WTC11 (cell line): ENCODE data around the gene MND1.

Experiments used
- ARID4B ChIP-seq: sonication (generic); formaldehyde crosslinking; IDR thresholded peaks from 2 replicates; pipeline ENCODE4 v1.8.0; 2023; ENCODE audit warnings: missing genetic modification reagents, mild to moderate bottlenecking, borderline replicate concordance
- CTCF ChIP-seq: fragments of 200-600 bp; IDR thresholded peaks from 2 replicates; pipeline ENCODE4 v1.8.0; 2022; ENCODE audit warnings: antibody characterized with exemption
- E2F1 ChIP-seq: sonication (generic); formaldehyde crosslinking; IDR thresholded peaks from 2 replicates; pipeline ENCODE4 v1.8.0; 2022; ENCODE audit warnings: mild to moderate bottlenecking, missing genetic modification reagents
- USF2 ChIP-seq: sonication (generic); formaldehyde crosslinking; IDR thresholded peaks from 2 replicates; pipeline ENCODE4 v1.8.1; 2023; ENCODE audit warnings: mild to moderate bottlenecking, missing genetic modification reagents, moderate library complexity
- ZNF512 ChIP-seq: sonication (generic); formaldehyde crosslinking; IDR thresholded peaks from 2 replicates; pipeline ENCODE4 v1.8.1; 2022; ENCODE audit warnings: missing genetic modification reagents, borderline replicate concordance

- no peak for TF ChIP-seq USF2 (CRISPR knock-in tag)
- TF ChIP-seq CTCF: no peak
- TF ChIP-seq ZNF512 (CRISPR knock-in tag): no peak
- no peak for TF ChIP-seq ARID4B (CRISPR knock-in tag)
- TF ChIP-seq E2F1: no peak
Observed at GRCh38 chr4:153409924-153410501, 65.5 kb downstream of the MND1 start.
